ENCODE data around the gene SPP2. TPM values are rescaled to one million over a fixed set of nuclear protein-coding genes. Genes with fewer than 3 reads are reported as not detected.

Gene SPP2
- not detected in 2 replicates for total RNA-seq

DNA sequence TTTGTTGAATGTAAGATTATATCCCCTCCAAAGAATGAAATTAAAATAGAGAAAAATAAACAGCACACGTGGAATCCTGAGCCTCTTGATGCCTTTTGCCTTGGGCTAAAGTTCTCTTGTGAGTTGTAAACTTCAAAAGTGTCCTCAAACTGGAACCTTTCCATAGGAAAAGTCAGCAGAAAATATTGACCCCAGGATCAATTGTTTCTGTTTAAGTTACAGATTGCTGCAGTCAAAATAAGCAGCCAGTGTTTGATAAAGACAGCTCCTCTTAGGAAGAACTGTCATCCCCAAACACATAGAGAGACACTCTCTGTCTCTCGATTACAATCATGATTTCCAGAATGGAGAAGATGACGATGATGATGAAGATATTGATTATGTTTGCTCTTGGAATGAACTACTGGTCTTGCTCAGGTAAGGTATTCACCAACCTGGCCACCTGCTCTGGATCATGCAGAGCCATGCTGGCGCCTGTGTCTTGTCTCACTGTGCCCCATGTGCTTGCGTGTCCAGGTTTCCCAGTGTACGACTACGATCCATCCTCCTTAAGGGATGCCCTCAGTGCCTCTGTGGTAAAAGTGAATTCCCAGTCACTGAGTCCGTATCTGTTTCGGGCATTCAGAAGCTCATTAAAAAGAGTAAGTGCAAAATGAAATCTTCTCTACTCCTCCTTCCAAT lies at the start of gene SPP2:
TSS of gene SPP2 (plus strand) at position 248 of the 681 bp plus-strand sequence. CDS start at position 333, 85 bp downstream.

Other genes starting within 250 kb of the SPP2 start
- 1.9 and 2.4 TPM in 2 replicates for gene HJURP, start 196.2 kb upstream of the SPP2 start, total RNA-seq
- under 0.01 TPM in 1 of 2 replicates, not detected in the other for gene TRPM8, start 133.3 kb upstream of the SPP2 start, total RNA-seq